ENCODE measurements around the gene INSYN2B.

GRCh38 chr5:169905017-169905416 lies 75.3 kb downstream of the INSYN2B start:
- TF ChIP-seq CTCF (conservative IDR thresholded peaks at IDR 0.05; ENCODE audit: low read depth in 2 of 2) (no peak), POLR2AphosphoS5 (IDR thresholded peaks at IDR 0.05; ENCODE audit: low read depth) (no peak), EZH2phosphoT487 (IDR thresholded peaks at IDR 0.05; ENCODE audit: unreplicated experiment) (no peak), EZH2 (IDR thresholded peaks at IDR 0.05; ENCODE audit: low read depth, unreplicated experiment) (no peak), JUNB (IDR thresholded peaks at IDR 0.05; ENCODE audit: unreplicated experiment) (no peak), NANOG (IDR thresholded peaks at IDR 0.05; ENCODE audit: borderline replicate concordance) (no peak), CREB1 (CRISPR knock-in tag; IDR thresholded peaks at IDR 0.05; ENCODE audit: low read depth) (no peak), ZNF114 (CRISPR knock-in tag; IDR thresholded peaks at IDR 0.05) (no peak), ZNF331 (CRISPR knock-in tag; IDR thresholded peaks at IDR 0.05; ENCODE audit: low read depth) (no peak), STAT1 (IDR thresholded peaks at IDR 0.05; ENCODE audit: unreplicated experiment) (no peak), ZNF462 (CRISPR knock-in tag; IDR thresholded peaks at IDR 0.05) (no peak)
- TF ChIP-seq, protein P1, sequence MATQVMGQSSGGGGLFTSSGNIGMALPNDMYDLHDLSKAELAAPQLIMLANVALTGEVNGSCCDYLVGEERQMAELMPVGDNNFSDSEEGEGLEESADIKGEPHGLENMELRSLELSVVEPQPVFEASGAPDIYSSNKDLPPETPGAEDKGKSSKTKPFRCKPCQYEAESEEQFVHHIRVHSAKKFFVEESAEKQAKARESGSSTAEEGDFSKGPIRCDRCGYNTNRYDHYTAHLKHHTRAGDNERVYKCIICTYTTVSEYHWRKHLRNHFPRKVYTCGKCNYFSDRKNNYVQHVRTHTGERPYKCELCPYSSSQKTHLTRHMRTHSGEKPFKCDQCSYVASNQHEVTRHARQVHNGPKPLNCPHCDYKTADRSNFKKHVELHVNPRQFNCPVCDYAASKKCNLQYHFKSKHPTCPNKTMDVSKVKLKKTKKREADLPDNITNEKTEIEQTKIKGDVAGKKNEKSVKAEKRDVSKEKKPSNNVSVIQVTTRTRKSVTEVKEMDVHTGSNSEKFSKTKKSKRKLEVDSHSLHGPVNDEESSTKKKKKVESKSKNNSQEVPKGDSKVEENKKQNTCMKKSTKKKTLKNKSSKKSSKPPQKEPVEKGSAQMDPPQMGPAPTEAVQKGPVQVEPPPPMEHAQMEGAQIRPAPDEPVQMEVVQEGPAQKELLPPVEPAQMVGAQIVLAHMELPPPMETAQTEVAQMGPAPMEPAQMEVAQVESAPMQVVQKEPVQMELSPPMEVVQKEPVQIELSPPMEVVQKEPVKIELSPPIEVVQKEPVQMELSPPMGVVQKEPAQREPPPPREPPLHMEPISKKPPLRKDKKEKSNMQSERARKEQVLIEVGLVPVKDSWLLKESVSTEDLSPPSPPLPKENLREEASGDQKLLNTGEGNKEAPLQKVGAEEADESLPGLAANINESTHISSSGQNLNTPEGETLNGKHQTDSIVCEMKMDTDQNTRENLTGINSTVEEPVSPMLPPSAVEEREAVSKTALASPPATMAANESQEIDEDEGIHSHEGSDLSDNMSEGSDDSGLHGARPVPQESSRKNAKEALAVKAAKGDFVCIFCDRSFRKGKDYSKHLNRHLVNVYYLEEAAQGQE (IDR thresholded peaks at IDR 0.05; ENCODE audit: unreplicated experiment) = no peak
- TF ChIP-seq, protein P2, sequence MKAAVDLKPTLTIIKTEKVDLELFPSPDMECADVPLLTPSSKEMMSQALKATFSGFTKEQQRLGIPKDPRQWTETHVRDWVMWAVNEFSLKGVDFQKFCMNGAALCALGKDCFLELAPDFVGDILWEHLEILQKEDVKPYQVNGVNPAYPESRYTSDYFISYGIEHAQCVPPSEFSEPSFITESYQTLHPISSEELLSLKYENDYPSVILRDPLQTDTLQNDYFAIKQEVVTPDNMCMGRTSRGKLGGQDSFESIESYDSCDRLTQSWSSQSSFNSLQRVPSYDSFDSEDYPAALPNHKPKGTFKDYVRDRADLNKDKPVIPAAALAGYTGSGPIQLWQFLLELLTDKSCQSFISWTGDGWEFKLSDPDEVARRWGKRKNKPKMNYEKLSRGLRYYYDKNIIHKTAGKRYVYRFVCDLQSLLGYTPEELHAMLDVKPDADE (IDR thresholded peaks at IDR 0.05) = no peak
